Breast epithelium (tissue), 3 donors: ENCODE results near the gene SFMBT2.

Experiments
- POLR2A ChIP-seq: fragments of 450-650 bp; IDR thresholded peaks from one replicate; pipeline ENCODE4 v1.6.1; 2016; ENCODE audit warnings: antibody characterized with exemption, mild to moderate bottlenecking, moderate library complexity
- POLR2AphosphoS5 ChIP-seq, 3 donors: sonication (generic); formaldehyde crosslinking; IDR thresholded peaks; one replicate each; pipeline ENCODE4 v1.6.1; 2017; ENCODE audit warnings: antibody characterized with exemption in 3 of 3
- TF ChIP-seq, protein P1 (sequence below), 3 donors: fragments of 450-650 bp; IDR thresholded peaks; one replicate each; pipeline ENCODE4 v1.5.1; 2016 to 2017; ENCODE audit warnings: antibody characterized with exemption in 3 of 3, mild to moderate bottlenecking in 3 of 3, moderate library complexity in 3 of 3

DNA sequence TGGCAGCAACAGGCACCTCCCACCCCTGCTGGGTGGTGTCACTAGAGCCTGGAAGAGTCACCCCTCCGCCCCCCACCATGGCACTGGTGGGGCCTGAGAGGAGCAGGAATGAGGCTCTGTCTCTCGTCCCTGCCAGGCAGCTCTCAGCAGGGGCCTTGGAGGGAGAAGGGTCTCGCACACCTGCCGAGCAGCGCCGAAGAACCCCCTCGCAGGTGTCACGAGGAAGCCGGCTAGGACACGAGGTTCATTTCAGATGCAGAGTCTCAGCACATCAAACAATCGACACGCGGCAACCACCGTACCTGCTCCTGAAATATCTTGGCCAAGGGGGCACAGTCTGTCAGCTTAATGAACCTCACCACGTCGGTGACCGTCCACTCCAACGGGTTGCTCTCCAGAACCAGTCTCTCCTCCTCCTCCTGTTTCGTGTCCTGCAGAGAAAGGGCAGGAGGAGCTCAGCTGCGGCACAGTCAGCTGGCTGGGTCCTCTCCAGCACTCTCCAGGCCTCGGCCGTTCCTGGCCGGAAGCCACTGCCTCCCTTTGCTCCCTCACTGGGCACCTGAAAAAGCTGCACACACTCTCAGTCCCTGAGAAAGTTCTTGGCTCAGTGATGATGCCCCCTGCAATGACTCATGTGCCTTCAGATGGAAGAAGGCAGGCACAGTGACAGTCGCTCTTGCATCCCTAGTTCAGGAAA, 240.1 kb downstream of the SFMBT2 start:
- TF ChIP-seq, protein P1, sequence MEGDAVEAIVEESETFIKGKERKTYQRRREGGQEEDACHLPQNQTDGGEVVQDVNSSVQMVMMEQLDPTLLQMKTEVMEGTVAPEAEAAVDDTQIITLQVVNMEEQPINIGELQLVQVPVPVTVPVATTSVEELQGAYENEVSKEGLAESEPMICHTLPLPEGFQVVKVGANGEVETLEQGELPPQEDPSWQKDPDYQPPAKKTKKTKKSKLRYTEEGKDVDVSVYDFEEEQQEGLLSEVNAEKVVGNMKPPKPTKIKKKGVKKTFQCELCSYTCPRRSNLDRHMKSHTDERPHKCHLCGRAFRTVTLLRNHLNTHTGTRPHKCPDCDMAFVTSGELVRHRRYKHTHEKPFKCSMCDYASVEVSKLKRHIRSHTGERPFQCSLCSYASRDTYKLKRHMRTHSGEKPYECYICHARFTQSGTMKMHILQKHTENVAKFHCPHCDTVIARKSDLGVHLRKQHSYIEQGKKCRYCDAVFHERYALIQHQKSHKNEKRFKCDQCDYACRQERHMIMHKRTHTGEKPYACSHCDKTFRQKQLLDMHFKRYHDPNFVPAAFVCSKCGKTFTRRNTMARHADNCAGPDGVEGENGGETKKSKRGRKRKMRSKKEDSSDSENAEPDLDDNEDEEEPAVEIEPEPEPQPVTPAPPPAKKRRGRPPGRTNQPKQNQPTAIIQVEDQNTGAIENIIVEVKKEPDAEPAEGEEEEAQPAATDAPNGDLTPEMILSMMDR (IDR thresholded peaks at IDR 0.05), result no peak
- no peak for TF ChIP-seq POLR2A
- no peak for TF ChIP-seq POLR2AphosphoS5 (IDR thresholded peaks at IDR 0.05)
